Trophoblast cell (in vitro differentiated cells and primary cell): ENCODE data around the gene CHST15.
A peak's percentile ranks its signal among the peaks of the same experiment; 100 is the strongest.

Source experiments
- DNase-seq, 2 donors: peaks; one replicate each; pipeline ENCODE4 v3.0.0-alpha.2; 2016
- H2AFZ ChIP-seq: 2 replicates; pipeline ENCODE4 v1.6.1; 2013; ENCODE audit warnings: low read length, moderate library complexity, mild to moderate bottlenecking; ENCODE audit not compliant: insufficient read depth, poor library complexity
- H2AK5ac ChIP-seq: 2 replicates; pipeline ENCODE4 v1.6.1; 2013; ENCODE audit warnings: mild to moderate bottlenecking, low read length
- H2BK120ac ChIP-seq: 2 replicates; pipeline ENCODE4 v1.6.1; 2013; ENCODE audit warnings: low read length, mild to moderate bottlenecking, moderate library complexity; ENCODE audit not compliant: insufficient read depth, poor library complexity
- H2BK12ac ChIP-seq: 2 replicates; pipeline ENCODE4 v1.6.1; 2013; ENCODE audit warnings: mild to moderate bottlenecking, low read length, moderate library complexity
- H2BK5ac ChIP-seq: 2 replicates; pipeline ENCODE4 v1.6.1; 2013; ENCODE audit warnings: low read length, low read depth, moderate library complexity, mild to moderate bottlenecking; ENCODE audit not compliant: poor library complexity
- H3K14ac ChIP-seq: 2 replicates; pipeline ENCODE4 v1.6.1; 2013; ENCODE audit warnings: mild to moderate bottlenecking, low read length
- H3K18ac ChIP-seq: 2 replicates; pipeline ENCODE4 v1.6.1; 2013; ENCODE audit warnings: mild to moderate bottlenecking, low read length
- H3K23ac ChIP-seq: 2 replicates; pipeline ENCODE4 v1.6.1; 2013; ENCODE audit warnings: low read length
- H3K27ac ChIP-seq: 2 replicates; pipeline ENCODE4 v1.5.1; 2013; ENCODE audit warnings: low read depth, mild to moderate bottlenecking, inconsistent platforms, low read length, moderate library complexity
- H3K27me3 ChIP-seq: 2 replicates; pipeline ENCODE4 v1.6.1; 2013; ENCODE audit warnings: inconsistent platforms, mild to moderate bottlenecking, low read length, moderate library complexity; ENCODE audit not compliant: insufficient read depth
- H3K36me3 ChIP-seq, 2 experiments: 1 replicate in 1 of 2; 2 replicates in 1 of 2; pipeline ENCODE4 v1.6.1; 2013; ENCODE audit warnings: low read length in 2 of 2, mild to moderate bottlenecking in 2 of 2, moderate library complexity in 1 of 2; ENCODE audit not compliant: insufficient read depth in 2 of 2, control insufficient read depth in 1 of 2
- H3K4ac ChIP-seq: 2 replicates; pipeline ENCODE4 v1.6.1; 2013; ENCODE audit warnings: low read depth, mild to moderate bottlenecking, low read length, moderate library complexity
- H3K4me1 ChIP-seq, 2 experiments: 1 replicate in 1 of 2; 2 replicates in 1 of 2; pipeline ENCODE4 v1.6.1; 2013; ENCODE audit warnings: low read length in 2 of 2, mild to moderate bottlenecking in 2 of 2, moderate library complexity in 1 of 2; ENCODE audit not compliant: insufficient read depth in 2 of 2, control insufficient read depth in 1 of 2
- H3K4me2 ChIP-seq: 2 replicates; pipeline ENCODE4 v1.6.1; 2013; ENCODE audit warnings: inconsistent platforms, mild to moderate bottlenecking, low read length, moderate library complexity
- H3K4me3 ChIP-seq: 2 replicates; pipeline ENCODE4 v1.5.1; 2013; ENCODE audit warnings: mild to moderate bottlenecking, low read depth, low read length, inconsistent platforms
- H3K79me1 ChIP-seq: one replicate; pipeline ENCODE4 v1.6.1; 2013; ENCODE audit warnings: low read length
- H3K79me2 ChIP-seq: 2 replicates; pipeline ENCODE4 v1.6.1; 2013; ENCODE audit warnings: low read length, mild to moderate bottlenecking; ENCODE audit not compliant: control insufficient read depth, insufficient read depth, poor library complexity
- H3K9ac ChIP-seq: 2 replicates; pipeline ENCODE4 v1.6.1; 2013; ENCODE audit warnings: mild to moderate bottlenecking, low read length
- H3K9me3 ChIP-seq: 2 replicates; pipeline ENCODE4 v1.6.1; 2013; ENCODE audit warnings: low read depth, mild to moderate bottlenecking, control low read depth, inconsistent platforms, low read length; ENCODE audit not compliant: insufficient read depth
- H4K12ac ChIP-seq: 2 replicates; pipeline ENCODE4 v1.6.1; 2013; ENCODE audit warnings: low read depth, mild to moderate bottlenecking, low read length, moderate library complexity
- H4K8ac ChIP-seq: 2 replicates; pipeline ENCODE4 v1.6.1; 2013; ENCODE audit warnings: low read depth, mild to moderate bottlenecking, low read length, moderate library complexity
- H4K91ac ChIP-seq: one replicate; pipeline ENCODE4 v1.6.1; 2013; ENCODE audit warnings: low read depth, mild to moderate bottlenecking, low read length, moderate library complexity
- WGBS: extraction: QIAGEN DNeasy Blood & Tissue Kit; methylation state at CpG from one replicate; pipeline ENCODE4 v1.1.7; 2013; ENCODE audit warnings: missing lambda C conversion rate; ENCODE audit not compliant: insufficient read length, insufficient coverage; ENCODE audit errors: extremely low coverage; 5-methylcytosine and 5-hydroxymethylcytosine counted together

The CHST15 gene

GRCh38 chr10:124017729-124018128, 75.7 kb downstream of the CHST15 start:
- H3K4me3 ChIP-seq = no peak overlapping the region

GRCh38 chr10:124016804-124017375, 76.5 kb downstream of the CHST15 start:
- Histone ChIP-seq H3K4me1 (peaks cover 0 to 2% of the 10 kb centered on the region in 2 experiments), H4K12ac (no peak overlapping the region), H3K18ac (no peak overlapping the region), H3K9me3 (peaks cover 5% of the 10 kb centered on the region), H2BK5ac (no peak overlapping the region), H3K27ac (no peak overlapping the region), H2BK12ac (no peak overlapping the region), H3K27me3 (no peaks in the 10 kb centered on the region), H3K23ac (no peak overlapping the region), H4K8ac (no peak overlapping the region), H3K4me3 (no peak overlapping the region), H2BK120ac (no peak overlapping the region), H2AFZ (no peak overlapping the region), H3K79me1 (no peaks in the 10 kb centered on the region), H3K36me3 (peaks cover 0 to 3% of the 10 kb centered on the region in 2 experiments), H2AK5ac (no peak overlapping the region), H3K14ac (no peak overlapping the region), H3K4ac (no peak overlapping the region), H3K9ac (no peak overlapping the region), H4K91ac (no peak overlapping the region), H3K4me2 (no peak overlapping the region), H3K79me2 (no peaks in the 10 kb centered on the region)
- peak in 1 of 2 donors; percentile 21 for DNase-seq
- no CpG with 5 or more reads among the region's 10 CpGs for WGBS

More at GRCh38 chr10:124017729-124018128, 75.7 kb downstream of the CHST15 start:
- no peak overlapping the region for H4K8ac ChIP-seq
- H2BK5ac ChIP-seq = no peak overlapping the region
- H4K12ac ChIP-seq = no peak overlapping the region
- no peak overlapping the region for H3K27ac ChIP-seq
- no CpG with 5 or more reads among the region's 5 CpGs for WGBS
- no peak overlapping the region for H2BK120ac ChIP-seq
- no peak overlapping the region for H3K4me2 ChIP-seq
- no peaks in the 10 kb centered on the region for H3K36me3 ChIP-seq
- no peaks in the 10 kb centered on the region for H3K79me1 ChIP-seq
- H3K23ac ChIP-seq = no peak overlapping the region
- H3K4me1 ChIP-seq = peaks cover 0 to 2% of the 10 kb centered on the region in 2 experiments
- no peak overlapping the region for H3K9ac ChIP-seq
- H3K27me3 ChIP-seq = no peaks in the 10 kb centered on the region
- H2BK12ac ChIP-seq = no peak overlapping the region
- no peak overlapping the region for H4K91ac ChIP-seq
- no peak overlapping the region for H2AFZ ChIP-seq
- DNase-seq = no peak
- peaks cover 3% of the 10 kb centered on the region for H3K9me3 ChIP-seq
- no peak overlapping the region for H3K14ac ChIP-seq
- no peaks in the 10 kb centered on the region for H3K79me2 ChIP-seq
- no peak overlapping the region for H3K18ac ChIP-seq
- H3K4ac ChIP-seq = no peak overlapping the region
- H2AK5ac ChIP-seq = no peak overlapping the region

GRCh38 chr10:124015991-124016390, 77.4 kb downstream of the CHST15 start:
- WGBS = no CpG with 5 or more reads among the region's 9 CpGs
- Histone ChIP-seq H2AK5ac (no peak overlapping the region), H3K4me2 (no peak overlapping the region), H3K36me3 (peaks cover 0 to 3% of the 10 kb centered on the region in 2 experiments), H4K12ac (no peak overlapping the region), H3K4me3 (no peak overlapping the region), H3K27me3 (no peaks in the 10 kb centered on the region), H2BK5ac (no peak overlapping the region), H3K14ac (no peak overlapping the region), H3K27ac (no peak overlapping the region), H3K18ac (no peak overlapping the region), H3K9ac (no peak overlapping the region), H3K4me1 (no peaks in the 10 kb centered on the region), H2BK120ac (no peak overlapping the region), H3K79me1 (no peaks in the 10 kb centered on the region), H2BK12ac (no peak overlapping the region), H4K8ac (no peak overlapping the region), H4K91ac (no peak overlapping the region), H3K9me3 (peaks cover 5% of the 10 kb centered on the region), H3K79me2 (no peaks in the 10 kb centered on the region), H3K4ac (no peak overlapping the region), H2AFZ (no peak overlapping the region), H3K23ac (no peak overlapping the region)
- DNase-seq = no peak

GRCh38 chr10:124014416-124015154, 78.8 kb downstream of the CHST15 start:
- H3K23ac ChIP-seq = no peak overlapping the region
- no peaks in the 10 kb centered on the region for H3K79me2 ChIP-seq
- H2AK5ac ChIP-seq = no peak overlapping the region
- H3K9me3 ChIP-seq = peaks cover 5% of the 10 kb centered on the region
- no peaks in the 10 kb centered on the region for H3K27me3 ChIP-seq
- H4K8ac ChIP-seq = no peak overlapping the region
- no peak overlapping the region for H3K4ac ChIP-seq
- H3K36me3 ChIP-seq = peaks cover 3 to 4% of the 10 kb centered on the region in 2 experiments
- WGBS = no CpG with 5 or more reads among the region's 22 CpGs
- H4K12ac ChIP-seq = no peak overlapping the region
- no peak overlapping the region for H3K27ac ChIP-seq
- no peak overlapping the region for H2BK12ac ChIP-seq
- H2BK120ac ChIP-seq = no peak overlapping the region
- H3K4me3 ChIP-seq = no peak overlapping the region
- H2AFZ ChIP-seq = no peak overlapping the region
- H3K18ac ChIP-seq = no peak overlapping the region
- H4K91ac ChIP-seq = no peak overlapping the region
- DNase-seq = no peak
- peaks cover 2% of the 10 kb centered on the region in 2 experiments for H3K4me1 ChIP-seq
- H3K79me1 ChIP-seq = no peaks in the 10 kb centered on the region
- H3K9ac ChIP-seq = no peak overlapping the region
- no peak overlapping the region for H3K4me2 ChIP-seq
- no peak overlapping the region for H2BK5ac ChIP-seq
- no peak overlapping the region for H3K14ac ChIP-seq
